BLaER1 (cell line): ENCODE results near the gene MYO3B.
"Not testable (repeated sequence)": the region's sequence is repeated elsewhere in the genome, so short reads cannot be mapped to it uniquely, and the experiment has no call there.

ENCODE experiments used
- H3K27ac ChIP-seq: shearing (Covaris generic); formaldehyde crosslinking; 2 replicates; pipeline ENCODE4 v1.8.1; 2022
- H3K27me3 ChIP-seq: shearing (Covaris generic); formaldehyde crosslinking; 2 replicates; pipeline ENCODE4 v1.8.1; 2022
- H3K36me3 ChIP-seq: shearing (Covaris generic); formaldehyde crosslinking; 2 replicates; pipeline ENCODE4 v1.8.1; 2022
- H3K4me1 ChIP-seq: shearing (Covaris generic); formaldehyde crosslinking; 2 replicates; pipeline ENCODE4 v1.8.1; 2022
- H3K4me2 ChIP-seq: shearing (Covaris generic); formaldehyde crosslinking; 2 replicates; pipeline ENCODE4 v1.8.1; 2022
- H3K4me3 ChIP-seq: shearing (Covaris generic); formaldehyde crosslinking; 2 replicates; pipeline ENCODE4 v1.8.1; 2022
- H3K9ac ChIP-seq: shearing (Covaris generic); formaldehyde crosslinking; 2 replicates; pipeline ENCODE4 v1.8.1; 2022
- H3K9me3 ChIP-seq: shearing (Covaris generic); formaldehyde crosslinking; 2 replicates; pipeline ENCODE4 v1.8.1; 2022
- H4K20me1 ChIP-seq: shearing (Covaris generic); formaldehyde crosslinking; 2 replicates; pipeline ENCODE4 v1.8.1; 2022
- Cebpa-rat ChIP-seq: shearing (Covaris generic); IDR thresholded peaks from 2 replicates; pipeline ENCODE4 v1.8.1; 2022

The MYO3B gene

DNA sequence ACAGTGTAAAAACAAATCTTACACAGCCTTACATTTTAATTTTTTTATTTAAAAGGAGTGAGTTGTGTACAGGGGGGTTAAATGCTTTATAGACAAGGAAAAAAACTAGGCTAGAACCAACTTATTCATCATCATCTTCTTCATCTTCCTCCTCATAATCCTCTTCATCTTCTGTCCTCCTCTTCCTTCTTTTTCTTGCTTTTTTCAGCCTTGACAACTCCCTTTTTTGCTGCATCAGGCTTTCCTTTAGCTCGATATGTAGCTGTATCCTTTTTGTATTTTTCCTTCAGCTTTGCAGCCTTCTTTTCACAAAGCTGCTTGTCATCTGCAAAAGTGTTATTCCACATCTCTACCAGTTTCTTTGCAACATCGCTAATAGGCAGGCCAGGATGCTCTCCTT is 423.5 kb downstream of the MYO3B start:
- H3K36me3 ChIP-seq, result no peaks in the 10 kb centered on the region
- H3K9ac ChIP-seq, result no peak overlapping the region

GRCh38 chr2:170605862-170606261 is 427.9 kb downstream of the MYO3B start:
- TF ChIP-seq Cebpa-rat, result no peak
- Histone ChIP-seq H4K20me1 (no peaks in the 10 kb centered on the region), H3K27ac (no peak overlapping the region), H3K4me1 (no peaks in the 10 kb centered on the region), H3K4me3 (no peak overlapping the region), H3K4me2 (no peak overlapping the region), H3K9me3 (no peaks in the 10 kb centered on the region), H3K27me3 (no peaks in the 10 kb centered on the region), H3K9ac (no peak overlapping the region), H3K36me3 (no peaks in the 10 kb centered on the region)

More for the DNA sequence above, 423.5 kb downstream of the MYO3B start:
- Histone ChIP-seq H3K27ac (no peak overlapping the region), H3K4me1 (no peaks in the 10 kb centered on the region), H3K4me3 (no peak overlapping the region), H3K27me3 (no peaks in the 10 kb centered on the region), H3K4me2 (no peak overlapping the region), H3K9me3 (no peaks in the 10 kb centered on the region), H4K20me1 (no peaks in the 10 kb centered on the region)
- TF ChIP-seq Cebpa-rat, result no peak

DNA sequence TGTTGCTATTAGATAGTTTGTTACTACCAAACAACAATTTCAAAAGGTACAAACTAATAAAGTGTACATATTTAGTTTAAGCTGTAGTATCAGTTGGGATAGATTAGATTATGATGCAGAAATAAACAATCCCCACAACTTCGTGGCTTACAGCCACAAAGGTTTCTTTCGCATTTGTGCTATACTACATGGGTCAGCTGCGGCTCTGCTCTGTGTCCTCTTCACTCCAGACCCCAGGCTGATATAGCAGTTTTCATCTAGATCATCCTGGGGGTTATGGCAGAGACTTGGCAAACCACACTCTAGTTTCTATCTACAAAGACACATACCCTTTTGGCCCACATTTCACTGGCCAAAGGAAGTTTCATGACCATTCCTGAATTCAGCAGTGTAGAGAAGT is 429.2 kb downstream of the MYO3B start:
- H3K9ac ChIP-seq, result no peak overlapping the region
- H3K36me3 ChIP-seq, result no peaks in the 10 kb centered on the region
- H4K20me1 ChIP-seq, result no peaks in the 10 kb centered on the region
- H3K9me3 ChIP-seq, result no peaks in the 10 kb centered on the region
- H3K27me3 ChIP-seq, result no peaks in the 10 kb centered on the region
- TF ChIP-seq Cebpa-rat, result no peak
- no peaks in the 10 kb centered on the region for H3K4me1 ChIP-seq
- no peak overlapping the region for H3K4me2 ChIP-seq
- no peak overlapping the region for H3K4me3 ChIP-seq
- H3K27ac ChIP-seq, result no peak overlapping the region

DNA sequence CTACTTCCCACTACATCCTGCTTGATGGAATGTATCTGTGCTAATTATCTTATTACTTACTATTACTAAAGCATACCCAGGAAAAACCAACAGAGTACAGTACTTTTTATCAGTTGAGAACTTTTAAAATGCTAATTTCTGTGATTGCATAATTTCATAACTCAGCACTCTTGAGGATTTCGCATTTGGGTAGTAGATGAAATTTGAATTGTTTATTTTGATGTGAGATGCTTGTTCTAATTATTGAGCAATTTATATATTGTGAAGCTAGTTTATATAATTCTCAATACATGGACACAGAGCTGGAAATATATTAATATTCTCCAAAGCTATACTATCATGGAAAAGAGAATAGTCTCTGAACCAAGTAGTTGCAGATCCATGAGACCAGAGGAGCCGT is 432.7 kb downstream of the MYO3B start:
- Histone ChIP-seq H3K9ac (no peak overlapping the region), H3K27ac (no peak overlapping the region), H3K9me3 (0 out of 2 replicates have a peak, but pooled peaks cover 4% of the 10 kb centered on the region), H3K4me2 (no peak overlapping the region), H3K4me3 (no peak overlapping the region), H3K27me3 (no peaks in the 10 kb centered on the region), H4K20me1 (no peaks in the 10 kb centered on the region), H3K4me1 (no peaks in the 10 kb centered on the region), H3K36me3 (no peaks in the 10 kb centered on the region)
- no peak for TF ChIP-seq Cebpa-rat

GRCh38 chr2:170618948-170619347 is 441.0 kb downstream of the MYO3B start:
- not testable (repeated sequence) for H3K36me3 ChIP-seq, H3K4me1 ChIP-seq, H3K27me3 ChIP-seq, H3K4me3 ChIP-seq, H3K9ac ChIP-seq, H3K4me2 ChIP-seq, H3K27ac ChIP-seq, H4K20me1 ChIP-seq
- H3K9me3 ChIP-seq, result peaks cover 19% of the 10 kb centered on the region

DNA sequence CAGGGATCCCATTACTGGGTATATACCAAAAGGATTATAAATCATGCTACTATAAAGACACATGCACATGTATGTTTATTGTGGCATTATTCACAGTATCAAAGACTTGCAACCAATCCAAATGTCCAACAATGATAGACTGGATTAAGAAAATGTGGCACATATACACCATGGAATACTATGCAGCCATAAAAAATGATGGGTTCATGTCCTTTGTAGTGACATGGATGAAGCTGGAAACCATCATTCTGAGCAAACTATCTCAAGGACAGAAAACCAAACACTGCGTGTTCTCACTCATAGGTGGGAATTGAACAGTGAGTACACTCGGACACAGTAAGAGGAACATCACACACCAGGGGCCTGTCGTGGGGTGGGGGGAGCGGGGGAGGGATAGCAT is 457.1 kb downstream of the MYO3B start:
- H3K4me1 ChIP-seq, H3K4me2 ChIP-seq, H3K9me3 ChIP-seq, H3K9ac ChIP-seq, H3K4me3 ChIP-seq, H3K36me3 ChIP-seq, H3K27ac ChIP-seq, H4K20me1 ChIP-seq, H3K27me3 ChIP-seq: not testable (repeated sequence)

- no peaks in the 10 kb centered on the region for H3K36me3 ChIP-seq
- no peak overlapping the region for H3K9ac ChIP-seq
- H3K4me1 ChIP-seq, result no peaks in the 10 kb centered on the region
- H3K27ac ChIP-seq, result no peak overlapping the region
- no peak overlapping the region for H3K4me2 ChIP-seq
- H3K27me3 ChIP-seq, result no peaks in the 10 kb centered on the region
- TF ChIP-seq Cebpa-rat, result no peak
- no peak overlapping the region for H3K4me3 ChIP-seq
- no peaks in the 10 kb centered on the region for H3K9me3 ChIP-seq
- H4K20me1 ChIP-seq, result no peaks in the 10 kb centered on the region
These were observed 461.7 kb downstream of the MYO3B start for GRCh38 chr2:170639635-170640034.

- Histone ChIP-seq H4K20me1 (no peaks in the 10 kb centered on the region), H3K27ac (no peak overlapping the region), H3K27me3 (no peaks in the 10 kb centered on the region), H3K4me2 (no peak overlapping the region), H3K36me3 (no peaks in the 10 kb centered on the region), H3K9me3 (no peaks in the 10 kb centered on the region), H3K4me1 (no peaks in the 10 kb centered on the region), H3K4me3 (no peak overlapping the region), H3K9ac (no peak overlapping the region)
- TF ChIP-seq Cebpa-rat, result no peak
These were observed 464.0 kb downstream of the MYO3B start for GRCh38 chr2:170641961-170642360.

- no peak overlapping the region for H3K4me3 ChIP-seq
- H3K36me3 ChIP-seq, result no peaks in the 10 kb centered on the region
- no peaks in the 10 kb centered on the region for H3K9me3 ChIP-seq
- no peak overlapping the region for H3K27ac ChIP-seq
- H3K27me3 ChIP-seq, result no peaks in the 10 kb centered on the region
- no peak overlapping the region for H3K9ac ChIP-seq
- H4K20me1 ChIP-seq, result no peaks in the 10 kb centered on the region
- H3K4me1 ChIP-seq, result no peaks in the 10 kb centered on the region
- H3K4me2 ChIP-seq, result no peak overlapping the region
- TF ChIP-seq Cebpa-rat, result no peak
These were observed 465.4 kb downstream of the MYO3B start for GRCh38 chr2:170643346-170643745.

- TF ChIP-seq Cebpa-rat, result no peak
- no peaks in the 10 kb centered on the region for H3K36me3 ChIP-seq
- peaks cover 24% of the 10 kb centered on the region for H3K4me1 ChIP-seq
- no peaks in the 10 kb centered on the region for H3K9me3 ChIP-seq
- no peak overlapping the region for H3K27ac ChIP-seq
- H4K20me1 ChIP-seq, result no peaks in the 10 kb centered on the region
- no peaks in the 10 kb centered on the region; the same call in 1 of the 2 replicates for H3K27me3 ChIP-seq
- H3K4me2 ChIP-seq, result no peak overlapping the region
- no peak overlapping the region for H3K9ac ChIP-seq
- H3K4me3 ChIP-seq, result no peak overlapping the region
These were observed 469.9 kb downstream of the MYO3B start for GRCh38 chr2:170647741-170648436.
